Stimulated activated CD8-positive, alpha-beta memory T cell treated with anti-CD3 and anti-CD28 coated beads, Interleukin-7, amount 100 ng/mL, for 48 hours (primary cell): Measurements from ENCODE around the gene ERG.

Source experiments
- DNase-seq, 2 donors: peaks; one replicate each; pipeline ENCODE4 v3.0.0-alpha.2; 2020; ENCODE audit warnings: low read depth in 1 of 2; ENCODE audit errors: extremely low read depth in 1 of 2

Gene ERG

DNA sequence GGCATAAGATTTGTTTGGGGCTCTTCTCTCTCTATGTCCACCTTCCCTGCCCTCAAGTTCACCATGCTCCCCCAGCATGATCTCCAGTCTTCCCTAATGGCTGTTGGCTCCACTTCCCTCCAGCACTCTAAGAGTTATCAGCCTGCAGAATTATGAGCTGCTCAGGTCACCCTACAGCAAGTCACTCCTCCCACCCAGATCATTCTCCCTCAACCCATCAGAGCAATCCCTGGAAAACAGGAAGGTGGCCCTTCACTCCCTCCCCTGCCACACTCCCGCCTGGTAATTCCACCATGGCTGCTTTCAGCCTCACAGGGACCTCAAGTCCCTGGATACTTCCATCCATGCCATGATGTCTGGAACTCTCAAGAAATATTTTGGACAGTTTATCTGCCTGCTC, 137.0 kb downstream of the ERG start:
- DNase-seq, result no peak

DNA sequence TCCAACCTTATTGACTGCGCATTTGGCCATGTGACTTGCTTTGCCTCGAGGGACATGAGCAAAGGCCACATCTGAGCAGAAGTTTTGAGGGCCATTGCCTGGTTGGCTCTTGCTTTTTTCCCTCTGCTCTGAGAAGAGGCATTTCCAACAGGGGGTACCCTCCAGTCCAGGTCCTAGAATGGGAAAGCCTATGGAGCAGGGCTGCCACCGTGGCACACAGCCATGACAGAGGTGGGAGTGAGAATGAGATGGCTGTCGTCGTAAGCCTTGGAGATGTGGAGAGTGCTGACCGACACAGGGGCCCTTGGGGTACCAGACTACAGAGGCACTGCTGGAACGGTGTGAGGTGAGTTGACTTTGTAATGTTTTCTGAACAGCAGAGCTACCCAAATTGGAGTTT, 138.4 kb downstream of the ERG start:
- DNase-seq, result no peak

DNA sequence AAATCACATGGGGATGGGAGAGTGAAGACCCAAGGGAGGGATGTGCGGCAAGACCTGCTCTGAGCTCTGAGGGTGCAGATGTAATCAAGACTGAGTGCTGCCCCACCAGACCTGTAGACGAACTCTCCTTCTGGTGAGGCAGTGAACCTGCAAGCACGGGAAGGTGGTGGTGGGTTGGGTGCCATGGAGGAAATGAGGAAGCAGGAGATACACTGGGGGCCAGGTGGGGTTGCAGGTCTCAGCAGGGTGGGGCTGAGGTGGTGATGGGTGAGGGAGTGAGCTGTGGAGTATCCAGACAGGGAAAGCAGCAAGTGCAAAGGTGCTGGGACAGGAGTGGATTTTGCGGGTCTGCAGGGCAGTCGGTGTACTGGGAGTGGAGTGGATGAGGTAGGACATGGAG, 139.2 kb downstream of the ERG start:
- no peak for DNase-seq

DNA sequence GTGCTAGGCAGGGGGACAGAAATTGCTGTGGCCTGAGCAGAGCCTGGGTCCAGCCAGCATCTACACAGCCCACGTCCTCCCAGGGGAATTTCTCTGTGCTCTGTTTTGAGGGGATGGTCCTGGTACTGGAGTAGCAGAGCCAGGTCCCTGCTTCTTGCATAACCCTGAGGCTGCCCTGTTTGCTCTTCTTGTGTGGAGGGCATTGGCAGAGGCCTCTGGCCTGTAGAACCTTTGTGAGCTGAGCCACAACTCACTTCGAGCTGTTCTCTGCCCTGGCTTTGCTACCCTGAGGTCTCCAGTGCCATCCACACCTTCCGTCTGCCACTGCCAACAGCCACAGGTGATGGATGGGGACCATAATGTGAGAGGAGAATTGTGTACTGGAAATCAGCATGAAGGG, 139.6 kb downstream of the ERG start:
- DNase-seq, result no peak

DNA sequence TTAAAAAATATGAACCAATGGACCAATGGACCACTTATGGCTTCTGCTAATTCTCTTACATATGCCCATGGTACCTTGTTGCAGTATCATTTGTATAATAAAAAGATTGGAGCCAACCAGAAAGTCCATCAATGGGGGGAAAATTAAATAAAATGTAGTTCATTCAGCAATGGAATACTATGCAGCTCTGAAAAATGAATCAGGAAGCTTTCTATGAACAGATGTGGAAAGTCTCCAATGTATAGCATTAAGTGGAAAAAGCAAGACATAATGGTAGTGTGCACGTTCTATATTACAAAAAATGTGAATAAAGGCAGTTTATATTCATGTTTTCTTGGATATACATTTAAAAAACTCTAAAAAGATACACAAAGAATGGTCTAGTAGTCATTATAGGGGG, 140.2 kb downstream of the ERG start:
- DNase-seq, result no peak

DNA sequence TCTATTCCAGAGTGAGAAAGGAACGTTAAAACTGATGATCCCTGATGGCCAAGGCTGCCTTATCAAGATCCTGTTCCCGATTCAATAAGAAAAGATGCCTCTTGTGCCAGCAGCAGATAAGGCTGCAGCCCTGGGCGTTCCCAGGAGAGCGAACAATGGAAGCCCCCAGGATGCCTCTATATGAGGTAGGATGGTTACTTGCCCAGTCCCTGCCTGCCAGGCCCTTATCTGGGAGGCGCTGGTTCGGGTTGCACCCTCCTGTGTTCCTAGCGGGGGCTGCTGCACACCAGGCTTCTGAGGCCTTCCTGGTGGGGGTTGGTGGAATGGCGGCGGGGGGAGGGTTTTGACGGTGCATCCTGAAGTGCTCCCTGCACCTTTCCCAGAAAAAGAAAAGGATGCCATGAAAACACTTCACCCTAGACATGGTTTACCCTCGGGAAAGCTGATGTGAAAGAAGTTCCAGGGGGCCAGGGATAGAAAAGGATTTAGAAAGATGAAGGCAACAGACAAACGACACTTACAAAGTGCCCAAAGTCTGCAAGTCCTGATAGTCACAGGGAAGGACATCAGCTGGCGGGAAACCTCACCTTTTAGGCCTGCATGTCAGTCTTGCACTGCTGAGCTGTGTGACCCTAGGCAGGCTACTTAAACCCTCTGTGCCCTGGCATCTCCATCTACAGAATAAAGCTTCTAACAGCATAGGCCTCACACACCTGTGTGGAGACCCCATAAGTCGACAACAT, 141.2 kb downstream of the ERG start:
- no peak for DNase-seq

DNA sequence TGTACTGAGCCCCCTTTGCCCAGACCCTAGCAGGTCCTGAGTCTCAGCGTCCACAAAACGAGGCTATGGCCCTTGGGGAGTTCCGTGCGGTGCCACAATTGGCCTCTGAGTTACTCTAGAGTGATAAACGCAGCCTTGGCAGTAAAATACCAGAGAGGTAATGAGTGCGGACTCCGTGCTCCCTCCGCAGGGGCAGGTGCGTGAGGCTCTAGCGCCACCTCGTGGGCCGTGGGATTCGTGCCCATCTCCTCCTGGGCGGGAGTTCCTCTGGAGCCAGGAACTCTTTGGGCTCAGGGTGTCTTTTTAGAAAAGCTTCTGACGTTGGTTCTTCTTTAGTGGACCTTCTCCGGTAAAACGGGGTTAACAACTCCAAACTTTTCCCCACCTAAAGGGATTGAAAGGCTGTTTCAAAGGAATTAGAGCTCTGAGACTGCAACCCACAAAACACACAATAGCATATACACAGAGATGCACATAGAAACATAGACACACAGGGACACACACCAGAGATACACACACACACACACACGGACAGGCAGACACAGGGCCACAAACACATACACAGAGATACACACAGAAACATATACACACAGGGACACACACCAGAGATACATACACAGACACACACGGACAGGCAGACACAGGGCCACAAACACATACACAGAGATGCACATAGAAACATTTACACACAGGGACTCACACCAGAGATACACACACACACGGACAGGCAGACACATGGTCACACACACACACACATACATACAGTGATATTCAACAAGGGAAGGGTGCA, 142.1 kb downstream of the ERG start:
- peak; percentile 30 to 33 for DNase-seq

DNA sequence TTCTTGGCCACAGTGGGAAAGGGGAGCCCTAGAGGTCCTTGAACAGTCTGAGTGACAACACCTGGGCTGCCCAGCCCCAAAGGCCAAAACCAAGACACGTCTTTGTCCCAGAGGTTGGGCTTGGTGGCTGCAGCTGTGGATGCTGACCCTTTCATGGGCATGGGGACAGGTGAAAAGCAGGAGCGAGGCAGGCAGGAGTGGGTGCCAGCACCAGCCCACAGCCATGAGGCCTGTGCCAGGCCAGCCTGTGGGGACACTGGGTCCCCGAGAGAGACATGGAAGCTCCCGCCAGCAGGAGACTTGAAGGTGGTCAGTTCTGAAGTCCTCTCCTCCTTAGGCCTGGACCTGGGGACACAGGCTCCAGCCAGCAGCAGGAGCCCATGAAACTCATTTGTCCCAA, 142.9 kb downstream of the ERG start:
- no peak for DNase-seq

DNA sequence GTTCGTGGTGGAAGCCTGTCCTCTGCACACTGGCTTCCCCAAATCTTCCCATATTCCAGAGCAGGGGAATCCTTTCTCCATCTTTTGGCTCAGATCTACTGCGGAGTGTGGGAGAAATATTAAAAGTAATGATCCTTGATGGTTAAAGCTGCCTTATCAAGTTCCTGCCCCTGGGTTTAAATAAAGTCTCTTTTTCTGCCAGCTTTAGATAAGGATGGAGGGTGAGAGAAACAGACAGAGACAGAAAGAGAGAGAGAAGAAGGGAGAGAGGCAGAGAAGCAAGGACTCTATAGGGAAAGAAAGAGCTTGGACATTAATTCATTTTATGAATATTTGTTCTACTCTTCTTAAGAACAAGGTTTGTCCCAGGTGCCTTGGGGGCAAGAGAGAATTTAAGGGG, 143.5 kb downstream of the ERG start:
- no peak for DNase-seq

DNA sequence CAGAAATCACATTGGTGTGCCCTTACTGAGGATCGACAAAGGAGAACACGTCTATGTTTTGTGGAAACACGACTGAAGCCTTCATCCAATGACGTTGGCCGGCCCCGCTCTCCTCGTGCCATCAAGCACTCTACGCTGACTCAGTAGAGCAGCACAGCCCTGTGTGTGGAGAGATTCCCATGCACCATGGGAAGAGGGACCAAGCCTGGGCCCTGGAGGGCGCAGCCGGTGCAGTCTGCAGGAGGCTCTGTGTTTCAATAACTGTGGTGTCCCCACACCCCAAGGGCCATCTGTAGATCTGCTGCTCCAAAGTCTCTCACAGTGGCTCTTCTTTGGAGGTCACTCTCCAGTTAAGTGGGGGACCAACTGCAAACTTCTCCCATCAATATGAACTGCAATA, 144.0 kb downstream of the ERG start:
- DNase-seq, result no peak

DNA sequence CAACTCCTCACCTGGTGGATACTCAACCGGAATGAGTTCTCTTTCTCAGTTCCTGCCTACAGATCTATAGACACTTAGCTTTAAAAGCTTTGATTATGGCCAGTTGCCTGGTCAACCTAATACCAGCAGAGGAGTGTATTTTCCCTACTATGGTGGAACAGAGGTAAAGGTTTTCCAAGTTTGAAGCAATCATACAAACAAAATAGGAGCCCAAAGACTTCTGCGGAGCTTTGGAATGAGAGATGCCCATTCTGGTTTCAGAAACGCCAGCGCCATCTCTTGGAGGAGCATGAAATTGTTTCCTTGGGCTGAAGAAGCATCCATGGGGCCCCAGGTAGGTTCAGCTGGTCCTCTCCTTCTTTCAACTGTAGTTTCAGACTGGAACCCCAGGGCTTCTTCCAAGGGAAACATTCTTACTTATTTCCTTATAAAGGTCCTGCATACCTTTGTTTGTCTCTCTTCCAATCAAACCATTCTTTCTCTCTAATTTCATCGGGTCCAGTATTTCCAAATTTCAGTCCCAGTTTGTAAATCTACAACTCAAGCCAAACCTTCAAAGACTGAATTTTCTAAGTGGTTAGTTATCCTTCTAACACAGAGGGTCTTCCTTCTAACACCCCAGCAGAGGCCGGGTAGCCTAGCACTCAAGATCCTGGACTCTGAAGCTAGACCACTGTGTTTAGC, 145.6 kb downstream of the ERG start:
- DNase-seq, result no peak

DNA sequence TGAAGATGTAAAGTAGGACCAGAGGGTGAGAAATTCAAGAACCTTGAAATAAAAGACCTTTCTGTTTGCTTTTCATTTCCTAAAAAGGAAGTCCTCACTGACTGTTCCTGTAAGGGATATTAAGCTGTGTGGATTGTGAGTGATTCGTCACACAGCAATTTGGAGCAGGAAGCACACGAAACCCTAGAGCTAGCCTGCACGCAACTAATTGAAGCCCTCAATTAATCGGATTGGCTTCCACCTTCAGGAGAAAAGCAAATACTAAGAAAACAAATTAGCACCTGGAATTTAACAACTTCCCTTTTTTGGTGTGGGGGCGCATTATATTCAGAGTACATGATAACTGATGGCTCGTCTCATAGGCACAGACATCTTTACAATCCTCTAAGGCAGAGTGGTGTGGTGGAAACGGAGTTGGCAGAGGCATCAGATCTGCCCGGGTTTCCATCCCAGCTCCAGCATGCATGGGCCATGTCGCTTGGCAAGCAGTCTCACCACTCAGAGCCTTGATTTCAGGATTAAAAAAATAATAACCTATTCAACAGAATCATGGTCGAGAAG, 146.2 kb downstream of the ERG start:
- DNase-seq, result no peak

DNA sequence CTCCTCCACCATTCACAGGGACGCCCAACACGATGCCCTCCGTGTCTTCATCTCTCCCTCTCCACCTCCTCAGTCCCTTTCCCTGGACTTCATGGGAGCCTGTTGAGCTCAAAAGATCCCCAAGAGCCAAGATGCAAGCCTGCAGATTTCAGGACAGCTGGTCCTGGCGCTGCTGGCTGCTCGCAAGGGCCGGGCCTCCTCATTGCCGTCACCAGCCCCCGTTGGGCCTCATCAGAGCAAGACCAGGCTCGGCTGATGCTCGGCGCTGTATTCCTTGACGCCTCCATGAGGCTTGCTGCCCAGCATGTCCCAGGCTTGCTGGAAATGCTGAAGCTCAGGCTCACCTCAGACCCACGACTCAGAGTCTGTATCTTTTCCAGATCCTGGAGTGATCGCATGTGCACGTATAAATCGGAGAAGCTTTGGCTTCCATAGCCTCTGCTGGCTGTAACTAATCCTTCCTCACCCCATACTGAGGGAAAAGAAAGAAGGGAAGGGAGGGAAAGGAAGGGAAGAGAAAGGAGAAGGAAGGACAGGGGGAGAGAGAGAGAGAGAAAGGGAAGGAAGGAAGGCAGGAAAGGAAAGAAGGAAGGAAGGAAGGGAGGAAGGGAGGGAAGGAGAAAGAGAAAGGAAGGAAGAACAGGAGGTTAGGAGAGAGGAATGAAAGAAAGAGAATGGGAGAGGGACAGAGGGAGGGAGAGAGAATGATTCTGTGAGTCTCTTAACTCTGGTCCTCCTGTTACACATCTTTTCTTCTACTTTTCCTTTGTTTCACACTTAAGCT, 146.9 kb downstream of the ERG start:
- no peak for DNase-seq

DNA sequence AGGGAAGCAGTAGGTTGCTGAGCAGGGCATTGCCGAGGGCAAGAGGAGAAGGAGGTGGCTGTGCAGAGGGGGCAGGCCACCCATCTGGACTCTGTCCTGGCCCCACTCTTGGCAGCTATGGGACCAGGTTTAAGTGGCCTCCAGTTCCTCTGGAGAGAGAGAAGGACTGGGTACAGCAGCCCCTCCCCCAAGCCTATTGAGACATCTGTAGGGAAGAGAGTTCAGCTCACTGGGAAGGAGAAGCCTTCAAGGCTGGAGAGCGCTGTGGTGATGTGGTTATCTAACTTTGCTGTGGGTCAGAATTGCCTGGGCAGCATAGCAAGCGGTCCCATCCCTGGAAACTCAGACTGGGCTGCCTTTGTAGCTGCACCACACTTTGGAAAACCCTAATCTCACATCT, 147.6 kb downstream of the ERG start:
- DNase-seq, result no peak

DNA sequence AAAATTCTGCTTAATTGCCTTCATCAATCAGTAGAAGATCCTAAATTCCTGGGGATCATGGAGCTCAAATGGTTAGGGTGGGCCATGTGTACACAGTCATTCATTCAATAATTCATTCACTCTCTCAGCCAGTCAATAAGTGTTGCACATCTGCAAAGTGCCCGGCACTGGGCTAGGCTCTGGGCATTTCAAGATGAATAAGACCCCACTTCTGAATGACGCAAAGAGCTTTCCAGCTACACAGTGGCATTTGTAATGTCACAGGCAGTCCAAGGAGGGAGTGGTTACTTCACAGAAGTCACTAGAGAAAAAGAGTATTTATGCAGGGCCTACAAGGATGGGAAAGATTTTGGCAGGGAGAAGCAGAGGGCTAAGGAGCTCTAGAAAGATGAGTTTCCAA, 148.3 kb downstream of the ERG start:
- DNase-seq, result no peak

DNA sequence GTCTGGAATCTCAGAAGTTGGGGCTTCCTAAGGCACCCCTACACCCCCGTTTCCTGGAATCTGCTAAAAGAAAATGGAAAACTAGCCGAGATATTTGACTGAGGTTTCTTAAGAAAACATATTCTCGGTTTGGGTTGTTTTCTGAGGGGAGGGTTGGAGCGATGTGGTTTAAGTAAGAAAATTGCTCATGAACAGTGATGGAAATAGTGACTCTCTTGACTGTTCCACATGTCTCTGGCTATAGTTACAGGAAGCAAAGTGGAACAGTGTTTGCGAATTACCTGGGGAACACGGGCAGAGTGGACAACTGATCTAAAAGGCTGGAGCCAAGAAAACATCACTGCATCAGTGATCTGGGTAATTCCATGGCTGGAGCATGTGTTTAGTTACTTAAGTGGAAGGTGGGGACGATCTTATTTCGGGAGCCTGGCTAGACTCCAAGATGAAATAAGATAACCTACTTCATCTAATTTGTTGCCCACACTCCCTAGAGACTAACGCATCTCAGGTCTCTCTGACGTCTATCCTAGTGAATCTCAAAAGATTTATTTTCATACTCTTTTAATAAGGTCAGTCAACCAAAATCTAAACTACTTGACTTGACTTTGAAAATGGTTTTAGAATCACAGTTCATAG, 149.0 kb downstream of the ERG start:
- DNase-seq, result no peak

DNA sequence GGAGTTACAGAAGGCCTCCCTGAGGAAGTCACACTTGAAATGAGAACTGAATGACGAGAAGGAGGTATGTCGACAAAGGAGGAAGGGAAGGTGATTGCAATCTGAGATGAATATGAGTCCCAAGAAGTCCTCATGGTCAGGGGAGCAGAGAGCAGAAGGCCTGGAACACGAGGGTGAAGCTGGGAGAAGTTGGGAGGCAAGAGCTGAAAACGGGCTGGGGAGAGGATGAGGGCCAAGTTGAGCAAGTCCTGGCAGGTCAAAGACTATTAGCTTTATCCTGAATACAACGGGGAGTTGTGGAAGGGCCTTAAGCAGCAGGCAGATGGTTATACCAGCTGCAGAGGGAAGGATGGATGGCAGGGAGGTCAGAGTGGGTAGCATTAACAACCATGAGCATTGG, 152.0 kb downstream of the ERG start:
- no peak for DNase-seq

DNA sequence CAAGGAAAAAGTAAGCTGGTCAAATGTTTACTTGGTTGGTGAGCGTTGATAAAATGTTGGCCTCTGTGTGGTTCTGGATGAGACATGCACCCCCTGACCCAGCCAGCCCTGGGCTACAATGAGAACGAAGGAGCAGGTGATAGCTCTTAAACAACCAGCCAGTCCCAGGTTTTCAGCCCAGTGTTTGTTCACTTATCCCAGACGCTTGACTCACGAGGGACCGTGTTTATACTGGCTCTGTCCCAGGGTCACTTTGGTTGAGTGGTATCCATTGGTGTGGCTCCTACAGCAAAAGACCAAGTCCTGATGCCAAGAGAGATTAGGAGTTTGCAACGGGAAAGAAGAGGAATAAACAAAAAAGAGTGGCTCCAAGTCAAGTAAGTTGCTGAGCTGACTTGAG, 154.6 kb downstream of the ERG start:
- no peak for DNase-seq

DNA sequence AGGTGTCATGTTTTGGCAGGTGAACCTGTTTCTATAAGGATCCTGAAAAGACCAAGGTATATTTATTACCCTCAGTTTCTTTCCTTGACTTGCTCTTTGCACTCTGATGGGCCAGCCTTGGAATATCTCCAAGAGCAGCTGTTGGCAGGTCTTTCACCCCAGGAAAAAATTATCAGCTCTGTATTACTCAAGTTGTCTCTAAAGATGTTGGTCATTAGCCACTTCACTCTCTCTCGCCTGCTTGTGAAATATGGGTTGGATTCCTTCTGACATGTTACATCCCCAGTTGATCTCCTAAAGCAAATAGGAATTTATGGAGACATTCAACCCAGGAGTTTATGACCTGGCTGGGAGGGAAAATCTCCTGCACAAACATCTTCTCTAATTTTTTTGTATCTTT, 155.5 kb downstream of the ERG start:
- DNase-seq, result no peak

DNA sequence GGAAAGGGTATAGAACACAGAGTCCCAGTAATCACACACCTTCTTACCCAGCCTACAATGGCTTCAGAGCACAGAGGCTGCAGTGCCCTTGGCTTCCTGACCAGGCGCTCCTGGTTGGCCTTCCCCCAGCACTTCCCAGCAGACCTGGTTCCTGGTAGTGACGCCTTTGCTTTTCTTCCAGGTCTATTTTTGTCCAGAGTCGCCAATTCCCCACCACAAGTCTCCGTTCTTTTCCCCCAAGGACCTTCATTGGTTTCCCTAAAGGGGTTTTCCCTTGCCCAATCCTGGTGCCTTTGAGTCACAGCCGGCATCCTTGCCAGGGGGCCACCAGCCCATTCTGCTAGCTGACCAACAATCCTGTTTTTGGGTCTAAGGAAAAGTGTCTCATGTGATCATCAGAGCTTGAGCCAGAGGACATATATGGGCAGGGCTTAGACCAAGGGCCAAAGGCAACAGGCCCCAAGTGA, 156.7 kb downstream of the ERG start:
- DNase-seq, result no peak
